GM19351 (cell line): ENCODE measurements around the gene CTXN1.
"Not testable (repeated sequence)": the region's sequence is repeated elsewhere in the genome, so short reads cannot be mapped to it uniquely, and the experiment has no call there.

ENCODE experiments used
- ATAC-seq: cut with Tn5 transposase; IDR thresholded peaks from one replicate; pipeline ENCODE4 v1.9.1; 2021; ENCODE audit warnings: mild to moderate bottlenecking, moderate library complexity; ENCODE audit not compliant: unreplicated experiment

Gene CTXN1

GRCh38 chr19:7947939-7948338 is 22.0 kb upstream of the CTXN1 start:
- ATAC-seq, result no peak

- peak; percentile 35 for ATAC-seq
Observed at GRCh38 chr19:7944177-7944761, 18.3 kb upstream of the CTXN1 start.

- ATAC-seq, result peak; percentile 96
Observed at GRCh38 chr19:7943444-7944176, 17.7 kb upstream of the CTXN1 start, which contains the start of gene TIMM44. Gene TIMM44, minus strand, starts transcription at chr19:7943666. Its CDS starts 15 bp downstream, at chr19:7943651.

- peak; percentile 11 for ATAC-seq
Observed at GRCh38 chr19:7942981-7943443, 17.1 kb upstream of the CTXN1 start.

GRCh38 chr19:7941895-7942596 is 16.1 kb upstream of the CTXN1 start:
- no peak for ATAC-seq

GRCh38 chr19:7940841-7941240 is 14.9 kb upstream of the CTXN1 start:
- ATAC-seq, result no peak

- no peak for ATAC-seq
Observed at GRCh38 chr19:7934766-7935165, 8.8 kb upstream of the CTXN1 start.

- no peak for ATAC-seq
Observed at GRCh38 chr19:7933828-7934725, 8.1 kb upstream of the CTXN1 start.

- ATAC-seq, result no peak
Observed at GRCh38 chr19:7933411-7933810, 7.5 kb upstream of the CTXN1 start.

- no peak for ATAC-seq
Observed at GRCh38 chr19:7932930-7933300, 7.0 kb upstream of the CTXN1 start.

- ATAC-seq, result no peak
Observed at GRCh38 chr19:7932276-7932929, 6.5 kb upstream of the CTXN1 start.

- ATAC-seq, result no peak
Observed at GRCh38 chr19:7931221-7932061, 5.5 kb upstream of the CTXN1 start.

- ATAC-seq, result no peak
Observed at GRCh38 chr19:7930765-7931164, 4.8 kb upstream of the CTXN1 start.

GRCh38 chr19:7930030-7930429 is 4.1 kb upstream of the CTXN1 start:
- ATAC-seq, result not testable (repeated sequence)

- ATAC-seq, result no peak
Observed at GRCh38 chr19:7928741-7929701, 3.1 kb upstream of the CTXN1 start.

- ATAC-seq, result no peak
Observed at GRCh38 chr19:7928334-7928706, 2.4 kb upstream of the CTXN1 start.

- ATAC-seq, result no peak
Observed at GRCh38 chr19:7927605-7928333, 1.8 kb upstream of the CTXN1 start.
